ENCODE results near the gene DNAJB13. TPM values are rescaled to one million over a fixed set of nuclear protein-coding genes. Genes with fewer than 3 reads are reported as not detected.

The DNAJB13 gene
- total and polyA plus RNA-seq, 3 donors from 2014 or later: 8.1 to 49.3 (median 14.3) TPM

DNA sequence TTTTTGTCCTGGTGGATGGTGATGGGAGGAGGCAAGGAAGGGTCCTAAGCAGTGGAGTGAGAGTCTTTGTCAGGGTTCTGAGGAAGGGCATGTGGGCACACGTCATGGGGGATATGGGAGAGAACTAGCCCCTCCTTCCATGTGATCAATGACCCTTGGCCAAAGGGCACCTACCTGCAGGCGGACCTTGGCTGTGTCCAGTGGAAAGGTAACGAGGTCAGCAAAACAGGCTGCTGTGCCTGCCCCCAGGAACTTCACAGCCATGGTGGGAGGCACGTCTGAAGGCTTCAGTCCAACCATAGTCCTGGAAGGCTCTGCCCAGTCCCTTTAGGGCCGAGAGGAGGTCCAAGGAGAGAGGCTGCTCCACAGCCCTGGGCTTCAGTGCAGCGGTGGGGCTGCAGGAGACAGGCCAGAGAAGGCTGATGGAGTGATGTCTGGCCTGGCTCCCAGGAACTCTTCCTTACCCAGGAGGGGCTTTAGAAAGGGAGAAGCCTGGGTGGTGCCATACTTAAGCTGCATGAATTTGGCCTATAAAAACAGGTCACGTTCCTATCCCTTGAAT is 56.0 kb downstream of the DNAJB13 start:
- 88 to 91% methylated on average over 7 of the region's 7 CpGs for WGBS, 2 donors

GRCh38 chr11:74007691-74008372 is 57.0 kb downstream of the DNAJB13 start:
- no peaks in the 10 kb centered on the region for H3K9me3 ChIP-seq
- no peak overlapping the region for H3K4me3 ChIP-seq
- DNase-seq: no peak
- WGBS, 2 donors: 91 to 95% methylated on average over 6 of the region's 6 CpGs
- intact Hi-C loops (cut with DNase I; ENCODE audit: low total_unique reads): no loop called here
- H3K27me3 ChIP-seq: no peaks in the 10 kb centered on the region
- H3K4me1 ChIP-seq: no peaks in the 10 kb centered on the region
- TF ChIP-seq, protein P1, sequence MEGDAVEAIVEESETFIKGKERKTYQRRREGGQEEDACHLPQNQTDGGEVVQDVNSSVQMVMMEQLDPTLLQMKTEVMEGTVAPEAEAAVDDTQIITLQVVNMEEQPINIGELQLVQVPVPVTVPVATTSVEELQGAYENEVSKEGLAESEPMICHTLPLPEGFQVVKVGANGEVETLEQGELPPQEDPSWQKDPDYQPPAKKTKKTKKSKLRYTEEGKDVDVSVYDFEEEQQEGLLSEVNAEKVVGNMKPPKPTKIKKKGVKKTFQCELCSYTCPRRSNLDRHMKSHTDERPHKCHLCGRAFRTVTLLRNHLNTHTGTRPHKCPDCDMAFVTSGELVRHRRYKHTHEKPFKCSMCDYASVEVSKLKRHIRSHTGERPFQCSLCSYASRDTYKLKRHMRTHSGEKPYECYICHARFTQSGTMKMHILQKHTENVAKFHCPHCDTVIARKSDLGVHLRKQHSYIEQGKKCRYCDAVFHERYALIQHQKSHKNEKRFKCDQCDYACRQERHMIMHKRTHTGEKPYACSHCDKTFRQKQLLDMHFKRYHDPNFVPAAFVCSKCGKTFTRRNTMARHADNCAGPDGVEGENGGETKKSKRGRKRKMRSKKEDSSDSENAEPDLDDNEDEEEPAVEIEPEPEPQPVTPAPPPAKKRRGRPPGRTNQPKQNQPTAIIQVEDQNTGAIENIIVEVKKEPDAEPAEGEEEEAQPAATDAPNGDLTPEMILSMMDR (IDR thresholded peaks at IDR 0.05): no peak
- no peak for TF ChIP-seq POLR2A (IDR thresholded peaks at IDR 0.05)
- H3K27ac ChIP-seq: no peak overlapping the region
- H3K36me3 ChIP-seq (ENCODE audit: low read depth, missing control alignments): no peaks in the 10 kb centered on the region

More for the DNA sequence above, 56.0 kb downstream of the DNAJB13 start:
- H3K36me3 ChIP-seq (ENCODE audit: low read depth, missing control alignments): no peaks in the 10 kb centered on the region
- no peaks in the 10 kb centered on the region for H3K27me3 ChIP-seq
- no peaks in the 10 kb centered on the region for H3K9me3 ChIP-seq
- H3K4me3 ChIP-seq: no peak overlapping the region
- DNase-seq: no peak
- H3K4me1 ChIP-seq: no peaks in the 10 kb centered on the region
- intact Hi-C loops (cut with DNase I; ENCODE audit: low total_unique reads): no loop called here
- TF ChIP-seq POLR2A (IDR thresholded peaks at IDR 0.05): no peak
- TF ChIP-seq, protein P1 (IDR thresholded peaks at IDR 0.05): no peak
- H3K27ac ChIP-seq: no peak overlapping the region

DNA sequence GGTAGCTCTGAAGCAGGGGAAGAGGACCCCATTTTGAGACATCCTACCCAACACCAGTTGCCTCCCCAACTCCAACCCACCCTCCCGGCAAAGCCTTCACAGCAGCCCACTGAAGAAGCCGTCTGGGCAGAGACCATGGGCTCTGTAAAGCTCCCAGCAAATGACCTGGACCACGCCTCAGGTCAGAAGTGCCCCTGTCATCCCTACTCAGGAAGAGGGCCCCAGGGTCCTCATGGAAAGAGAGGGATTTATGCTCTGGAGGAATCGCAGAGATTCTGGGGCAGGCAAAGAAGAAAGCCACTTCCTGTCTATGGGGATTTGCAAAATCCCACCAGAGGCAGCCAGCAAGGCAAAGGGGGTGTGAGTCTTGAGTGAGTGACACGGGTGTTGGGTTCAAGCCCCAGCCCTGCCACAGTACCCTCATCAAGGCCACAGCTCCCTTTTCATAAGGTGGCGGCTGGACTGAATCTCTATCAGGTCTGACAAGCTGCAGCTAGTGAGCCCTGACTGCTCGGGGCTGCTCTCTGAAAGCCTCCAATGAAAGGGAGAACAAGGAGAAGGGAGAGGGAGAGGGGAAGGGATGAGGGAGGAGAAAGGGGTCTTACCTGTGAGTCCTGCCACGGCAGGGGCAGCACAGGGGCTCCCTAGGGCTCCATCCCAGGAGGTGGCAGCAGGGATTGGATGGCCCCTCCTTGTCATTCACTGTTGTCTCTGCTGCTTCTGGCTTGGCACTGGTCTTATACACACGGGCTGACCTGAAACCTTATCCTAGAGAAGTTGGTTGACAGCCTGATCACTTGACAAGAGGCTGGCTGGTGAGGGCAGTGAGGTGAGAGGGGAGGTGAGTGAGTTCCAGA is 57.8 kb downstream of the DNAJB13 start, which contains the start of gene UCP3:
Gene UCP3 (minus strand): TSS at position 713 of the 857 bp plus-strand sequence. CDS start 2,043 bp downstream, outside the sequence.
- Histone ChIP-seq H3K27me3 (no peaks in the 10 kb centered on the region), H3K27ac (no peak within 1 kb of the TSS), H3K36me3 (ENCODE audit: low read depth, missing control alignments) (no peaks in the 10 kb centered on the region), H3K4me3 (no peak within 1 kb of the TSS), H3K9me3 (no peaks in the 10 kb centered on the region), H3K4me1 (no peaks in the 10 kb centered on the region)
- TF ChIP-seq POLR2A (IDR thresholded peaks at IDR 0.05): no peak
- TF ChIP-seq, protein P1 (IDR thresholded peaks at IDR 0.05): no peak
- intact Hi-C loops (cut with DNase I; ENCODE audit: low total_unique reads): no loop called here
- no peak for DNase-seq
- WGBS, 2 donors: 72 to 84% methylated on average over 9 of the region's 9 CpGs

- intact Hi-C loops (cut with DNase I; ENCODE audit: low total_unique reads): no loop called here
- no peak for TF ChIP-seq POLR2A (IDR thresholded peaks at IDR 0.05)
- TF ChIP-seq, protein P1 (IDR thresholded peaks at IDR 0.05): no peak
- WGBS, 2 donors: 94 to 97% methylated on average over 3 of the region's 3 CpGs
These were observed 58.4 kb downstream of the DNAJB13 start for GRCh38 chr11:74009230-74009547.

More at GRCh38 chr11:74009230-74009547, 58.4 kb downstream of the DNAJB13 start:
- Histone ChIP-seq H3K9me3 (no peaks in the 10 kb centered on the region), H3K4me1 (no peaks in the 10 kb centered on the region), H3K27ac (no peak overlapping the region), H3K4me3 (no peak overlapping the region), H3K36me3 (ENCODE audit: low read depth, missing control alignments) (no peaks in the 10 kb centered on the region), H3K27me3 (no peaks in the 10 kb centered on the region)
- DNase-seq: no peak
